Large intestine (tissue), 3 donors: ENCODE measurements around the gene NSD1. TPM values are rescaled to one million over a fixed set of nuclear protein-coding genes. Genes with fewer than 3 reads are reported as not detected.
"Not testable (repeated sequence)": the region's sequence is repeated elsewhere in the genome, so short reads cannot be mapped to it uniquely, and the experiment has no call there.

ENCODE experiments used
- DNase-seq, 2 donors: peaks; one replicate each; pipeline versions ENCODE4 v3.0.0 to v3.0.0-alpha.2; 2013
- H3K27ac ChIP-seq: one replicate; pipeline ENCODE4 v1.5.1; 2013; ENCODE audit warnings: low read length
- H3K27me3 ChIP-seq: 2 replicates; pipeline ENCODE4 v1.6.1; 2013; ENCODE audit warnings: low read length; ENCODE audit not compliant: control insufficient read depth, insufficient read depth
- H3K36me3 ChIP-seq: 2 replicates; pipeline ENCODE4 v1.6.1; 2013; ENCODE audit warnings: low read length; ENCODE audit not compliant: control insufficient read depth, insufficient read depth
- H3K4me1 ChIP-seq: one replicate; pipeline ENCODE4 v1.6.1; 2013; ENCODE audit warnings: low read length; ENCODE audit not compliant: control insufficient read depth, insufficient read depth
- H3K4me3 ChIP-seq: one replicate; pipeline ENCODE4 v1.5.1; 2013; ENCODE audit warnings: low read length
- H3K9me3 ChIP-seq: one replicate; pipeline ENCODE4 v1.6.1; 2013; ENCODE audit warnings: mild to moderate bottlenecking, low read depth, low read length, moderate library complexity; ENCODE audit not compliant: control insufficient read depth
- WGBS: methylation state at CpG from one replicate; pipeline ENCODE4 v1.1.5; 2013; ENCODE audit warnings: low lambda C conversion rate; ENCODE audit not compliant: insufficient coverage; 5-methylcytosine and 5-hydroxymethylcytosine counted together
- polyA plus RNA-seq: library from polyadenylated mRNA; unstranded; fragments of 120-200 nt; gene quantifications from one replicate; pipeline ENCODE4 v1.2.1, GENCODE V29; 2013

Gene NSD1
- polyA plus RNA-seq, 1 donor: 27.2 TPM

DNA sequence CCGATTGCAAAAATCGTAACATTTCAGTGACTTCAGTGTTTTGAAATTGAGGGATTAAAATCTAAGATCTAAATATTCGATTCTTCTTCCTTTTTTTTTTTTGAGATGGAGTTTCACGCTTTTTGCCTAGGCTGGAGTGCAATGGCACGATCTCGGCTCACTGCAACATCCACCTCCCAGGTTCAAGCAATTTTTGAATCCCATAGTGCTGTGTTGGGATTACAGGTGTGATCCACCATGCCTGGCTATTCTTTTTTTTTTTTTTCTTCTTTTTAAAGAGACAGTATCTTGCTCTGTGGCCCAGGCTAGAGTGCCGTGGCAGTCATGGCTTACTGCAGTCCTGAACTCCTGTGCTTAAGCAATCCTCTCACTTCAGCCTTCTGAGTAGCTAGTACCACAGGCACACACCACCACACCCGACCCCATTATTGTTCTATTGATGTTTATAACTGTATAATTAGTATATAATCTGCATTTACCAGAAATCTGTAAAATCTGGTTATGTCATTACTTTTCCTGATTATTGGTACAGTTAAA lies 42.7 kb downstream of the NSD1 start:
- Histone ChIP-seq H3K4me3 (no peak overlapping the region), H3K36me3 (peaks cover 5% of the 10 kb centered on the region), H3K27me3 (no peaks in the 10 kb centered on the region), H3K27ac (no peak overlapping the region), H3K4me1 (no peaks in the 10 kb centered on the region), H3K9me3 (no peaks in the 10 kb centered on the region)
- no peak for DNase-seq
- WGBS: 79% methylated on average over 4 of the region's 8 CpGs

- WGBS: no CpG with 5 or more reads among the region's 9 CpGs
- H3K27me3 ChIP-seq, H3K4me3 ChIP-seq, DNase-seq, H3K27ac ChIP-seq, H3K4me1 ChIP-seq, H3K9me3 ChIP-seq: not testable (repeated sequence)
- peaks cover 11% of the 10 kb centered on the region for H3K36me3 ChIP-seq
These were observed 44.4 kb downstream of the NSD1 start for GRCh38 chr5:177177847-177178437.

DNA sequence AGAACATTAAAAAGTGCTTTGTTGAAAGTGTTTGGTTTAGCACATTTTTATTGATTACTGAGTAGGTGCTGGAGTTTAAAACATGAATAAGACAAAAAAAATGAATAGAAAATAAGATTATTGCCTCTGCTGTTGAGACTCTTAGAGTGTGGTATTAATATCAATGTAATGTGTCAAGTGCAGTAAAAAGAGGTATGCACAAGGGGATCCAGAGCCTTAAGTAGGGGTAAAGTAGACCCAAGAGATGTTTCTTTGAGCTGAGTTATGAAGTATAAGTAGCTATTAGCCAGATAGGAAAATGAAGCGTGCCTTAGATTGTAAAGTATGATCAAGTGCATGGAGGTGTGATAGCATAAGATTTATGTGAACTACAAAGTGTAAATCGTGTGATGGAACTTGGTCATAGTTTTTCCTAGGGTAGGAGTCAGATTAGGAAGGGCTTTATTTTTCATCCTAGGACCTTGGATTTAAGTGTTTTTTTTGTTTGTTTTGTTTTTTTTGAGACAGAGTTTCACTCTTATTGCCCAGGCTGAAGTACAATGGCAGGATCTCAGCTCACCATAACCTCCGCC lies 45.2 kb downstream of the NSD1 start:
- Histone ChIP-seq H3K27me3 (no peaks in the 10 kb centered on the region), H3K27ac (no peak overlapping the region), H3K36me3 (peaks cover 11% of the 10 kb centered on the region), H3K9me3 (no peaks in the 10 kb centered on the region), H3K4me3 (no peak overlapping the region), H3K4me1 (no peaks in the 10 kb centered on the region)
- 100% methylated on average over 1 of the region's 3 CpGs for WGBS
- DNase-seq: no peak

- Histone ChIP-seq H3K27me3 (no peaks in the 10 kb centered on the region), H3K4me1 (no peaks in the 10 kb centered on the region), H3K36me3 (peaks cover 11% of the 10 kb centered on the region), H3K4me3 (no peak overlapping the region), H3K27ac (no peak overlapping the region), H3K9me3 (no peaks in the 10 kb centered on the region)
- DNase-seq: no peak
- WGBS: no CpG with 5 or more reads among the region's 3 CpGs
These were observed 45.9 kb downstream of the NSD1 start for GRCh38 chr5:177179431-177179830.

DNA sequence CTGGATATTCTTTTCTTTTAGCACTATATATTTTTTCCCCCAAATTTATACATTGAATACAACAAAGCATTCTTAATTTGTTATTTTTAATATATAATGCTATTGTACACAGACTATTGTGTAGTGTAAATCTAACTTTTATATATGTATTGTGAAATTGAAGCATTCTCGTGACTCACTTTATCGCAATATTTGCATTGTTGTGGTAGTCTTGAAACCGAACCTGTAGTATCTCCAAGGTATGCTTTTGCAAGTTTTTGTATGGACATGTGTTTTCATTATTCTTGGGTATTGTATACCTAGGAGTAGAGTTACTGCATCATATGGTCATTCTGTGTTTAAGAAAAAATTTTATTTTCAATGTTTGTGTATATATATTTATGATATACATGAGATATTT lies 49.6 kb downstream of the NSD1 start:
- Histone ChIP-seq H3K4me3 (no peak overlapping the region), H3K27ac (no peak overlapping the region), H3K36me3 (peaks cover 18% of the 10 kb centered on the region), H3K4me1 (no peaks in the 10 kb centered on the region), H3K9me3 (no peaks in the 10 kb centered on the region), H3K27me3 (no peaks in the 10 kb centered on the region)
- no peak for DNase-seq
- no CpG with 5 or more reads among the region's 3 CpGs for WGBS

DNA sequence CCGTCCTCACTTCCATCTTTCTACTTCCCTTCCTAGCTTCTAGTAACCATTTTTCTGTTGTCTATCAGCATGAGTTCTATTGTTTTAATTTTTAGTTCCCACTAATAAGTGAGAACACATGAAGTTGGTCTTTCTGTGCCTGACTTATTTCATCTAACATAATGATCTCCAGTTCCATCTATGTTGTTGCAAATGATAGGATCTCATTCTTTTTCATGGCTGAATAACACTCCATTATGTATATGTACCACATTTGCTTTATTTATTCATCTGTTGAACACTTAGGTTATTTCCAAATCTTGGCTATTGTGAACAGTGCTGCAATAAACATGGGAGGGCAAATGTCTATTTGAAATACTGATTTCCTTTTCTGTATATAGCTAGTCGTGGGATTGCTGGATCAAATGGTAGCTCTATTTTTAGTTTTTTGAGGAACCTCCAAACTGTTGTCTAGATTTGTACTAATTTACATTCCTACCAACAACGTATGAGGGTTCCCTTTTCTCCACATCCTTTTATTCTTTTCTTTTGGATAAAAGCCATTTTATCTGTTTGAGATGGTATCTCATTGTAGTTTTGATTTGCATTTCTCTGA lies 50.3 kb downstream of the NSD1 start:
- Histone ChIP-seq H3K27me3 (no peaks in the 10 kb centered on the region), H3K36me3 (peaks cover 18% of the 10 kb centered on the region), H3K4me3 (no peak overlapping the region), H3K9me3 (no peaks in the 10 kb centered on the region), H3K4me1 (no peaks in the 10 kb centered on the region), H3K27ac (no peak overlapping the region)
- WGBS: 87% methylated on average over 3 of the region's 3 CpGs
- no peak for DNase-seq

DNA sequence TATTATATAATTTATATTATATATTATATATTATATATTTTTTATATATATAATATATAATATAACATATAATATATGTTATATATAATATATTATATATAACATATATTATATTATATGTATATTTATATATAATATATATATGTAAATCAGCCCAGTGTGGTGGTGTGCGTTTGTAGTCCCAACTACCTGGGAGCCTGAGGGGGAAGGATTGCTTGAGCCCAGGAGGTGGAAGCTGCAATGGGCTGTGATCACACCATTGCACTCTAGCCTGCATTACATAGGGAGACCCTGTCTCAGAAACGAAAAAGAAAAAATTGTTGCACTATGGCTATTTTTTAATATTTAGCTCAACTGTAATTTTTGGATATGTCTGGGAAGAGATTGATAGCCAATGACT lies 52.4 kb downstream of the NSD1 start:
- Histone ChIP-seq H3K4me3 (no peak overlapping the region), H3K27me3 (no peaks in the 10 kb centered on the region), H3K9me3 (no peaks in the 10 kb centered on the region), H3K27ac (no peak overlapping the region), H3K36me3 (peaks cover 18% of the 10 kb centered on the region), H3K4me1 (no peaks in the 10 kb centered on the region)
- DNase-seq: no peak
- no CpG with 5 or more reads among the region's 2 CpGs for WGBS

- Histone ChIP-seq H3K4me1 (no peaks in the 10 kb centered on the region), H3K9me3 (no peaks in the 10 kb centered on the region)
- WGBS: 100% methylated on average over 2 of the region's 6 CpGs
These were observed 53.1 kb downstream of the NSD1 start for GRCh38 chr5:177186645-177187044.

GRCh38 chr5:177188775-177189174 lies 55.2 kb downstream of the NSD1 start:
- no peak for DNase-seq
- Histone ChIP-seq H3K4me1 (no peaks in the 10 kb centered on the region), H3K27me3 (no peaks in the 10 kb centered on the region), H3K4me3 (no peak overlapping the region), H3K27ac (no peak overlapping the region), H3K36me3 (peaks cover 19% of the 10 kb centered on the region), H3K9me3 (no peaks in the 10 kb centered on the region)
- no CpG with 5 or more reads among the region's 3 CpGs for WGBS

More at GRCh38 chr5:177186645-177187044, 53.1 kb downstream of the NSD1 start:
- H3K27ac ChIP-seq: no peak overlapping the region
- H3K4me3 ChIP-seq: no peak overlapping the region
- peaks cover 15% of the 10 kb centered on the region for H3K36me3 ChIP-seq
- H3K27me3 ChIP-seq: no peaks in the 10 kb centered on the region
- DNase-seq: no peak

DNA sequence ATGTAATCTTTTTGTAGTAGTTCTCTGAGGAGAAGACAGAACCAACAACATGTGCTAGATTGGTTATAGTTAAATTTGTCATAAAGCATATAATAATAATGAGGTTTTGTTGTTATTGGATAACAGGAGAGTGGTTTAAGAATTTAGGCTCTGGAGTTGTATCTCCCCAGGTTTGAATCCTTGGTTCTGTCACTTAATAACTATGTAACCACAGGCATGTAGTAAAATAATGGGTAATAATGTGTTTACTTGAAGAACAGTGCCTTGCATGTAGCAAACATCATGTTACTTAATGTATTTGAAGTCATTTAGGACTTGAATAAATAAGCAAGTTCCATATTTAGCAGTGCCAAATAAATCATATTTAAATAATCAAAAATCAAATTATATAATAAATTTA lies 55.8 kb downstream of the NSD1 start:
- Histone ChIP-seq H3K4me3 (no peak overlapping the region), H3K9me3 (no peaks in the 10 kb centered on the region), H3K4me1 (no peaks in the 10 kb centered on the region), H3K27me3 (no peaks in the 10 kb centered on the region), H3K36me3 (peaks cover 23% of the 10 kb centered on the region), H3K27ac (no peak overlapping the region)
- DNase-seq: no peak

DNA sequence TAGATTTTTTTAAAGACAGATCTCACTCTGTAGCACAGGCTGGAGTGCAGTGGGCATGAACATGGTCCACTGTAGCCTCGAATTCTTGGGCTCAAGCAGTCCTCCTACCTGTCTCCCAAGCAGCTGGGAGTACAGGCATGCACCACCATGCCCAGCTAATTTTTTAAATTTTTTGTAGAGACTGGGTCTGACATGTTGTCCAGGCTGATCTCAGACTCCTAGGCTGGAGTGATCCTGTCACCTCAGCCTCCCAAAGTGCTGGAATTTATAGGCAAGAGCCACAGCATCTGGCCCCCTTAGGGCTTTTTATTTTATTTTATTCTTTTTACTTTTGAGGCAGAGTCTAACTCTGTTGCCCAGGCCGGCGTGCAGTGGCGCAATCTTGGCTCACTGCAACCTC lies 56.4 kb downstream of the NSD1 start:
- H3K4me1 ChIP-seq: no peaks in the 10 kb centered on the region
- no peaks in the 10 kb centered on the region for H3K9me3 ChIP-seq
- WGBS: no CpG with 5 or more reads among the region's 4 CpGs
- peaks cover 26% of the 10 kb centered on the region for H3K36me3 ChIP-seq
- no peaks in the 10 kb centered on the region for H3K27me3 ChIP-seq
- H3K27ac ChIP-seq: no peak overlapping the region
- no peak for DNase-seq
- no peak overlapping the region for H3K4me3 ChIP-seq
